ENCODE results near the gene TRIM6.

GRCh38 chr11:5600374-5600851 is 4.0 kb downstream of the TRIM6 start:
- TF ChIP-seq CTCF (IDR thresholded peaks at IDR 0.05; ENCODE audit: insufficient read depth, low read depth, low read length): peak; percentile 95
- TF ChIP-seq EZH2 (IDR thresholded peaks at IDR 0.05; ENCODE audit: insufficient read depth, low read length): no peak
